ENCODE measurements around the gene RBMS1.
A peak's percentile ranks its signal among the peaks of the same experiment; 100 is the strongest.

RBMS1 gene

DNA sequence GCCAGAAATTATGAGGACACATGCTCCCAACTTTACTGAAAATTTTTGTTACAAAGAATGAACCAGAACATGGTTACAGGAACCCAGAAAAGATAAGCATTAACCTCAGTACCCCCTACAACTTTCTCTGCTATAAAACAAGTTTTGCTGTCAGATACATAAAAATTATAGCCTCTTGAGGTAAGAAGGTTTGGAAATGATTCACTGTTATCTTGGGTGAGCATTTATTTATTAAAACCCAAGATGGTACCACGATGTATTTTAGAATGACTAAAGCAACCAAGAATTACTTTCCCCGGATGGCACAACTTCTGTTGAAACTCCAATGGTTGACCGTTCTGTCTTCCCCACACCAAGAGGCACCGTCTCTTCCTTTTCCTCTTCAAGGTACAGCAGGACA, 72.9 kb downstream of the RBMS1 start:
- no peaks in the 10 kb centered on the region for H3K9me3 ChIP-seq
- no peaks in the 10 kb centered on the region for H3K36me3 ChIP-seq
- no peaks in the 10 kb centered on the region for H3K27me3 ChIP-seq
- intact Hi-C loops (cut with DNase I; ENCODE audit: low total_unique reads), result no loop called here
- H3K27ac ChIP-seq, result peak overlapping the region; percentile 14 to 38
- no peak for DNase-seq
- H3K4me1 ChIP-seq, result peaks cover 0 to 61% (median 15%) of the 10 kb centered on the region in 4 donors
- TF ChIP-seq CTCF (IDR thresholded peaks at IDR 0.05), result no peak
- no peak overlapping the region for H3K4me3 ChIP-seq

DNA sequence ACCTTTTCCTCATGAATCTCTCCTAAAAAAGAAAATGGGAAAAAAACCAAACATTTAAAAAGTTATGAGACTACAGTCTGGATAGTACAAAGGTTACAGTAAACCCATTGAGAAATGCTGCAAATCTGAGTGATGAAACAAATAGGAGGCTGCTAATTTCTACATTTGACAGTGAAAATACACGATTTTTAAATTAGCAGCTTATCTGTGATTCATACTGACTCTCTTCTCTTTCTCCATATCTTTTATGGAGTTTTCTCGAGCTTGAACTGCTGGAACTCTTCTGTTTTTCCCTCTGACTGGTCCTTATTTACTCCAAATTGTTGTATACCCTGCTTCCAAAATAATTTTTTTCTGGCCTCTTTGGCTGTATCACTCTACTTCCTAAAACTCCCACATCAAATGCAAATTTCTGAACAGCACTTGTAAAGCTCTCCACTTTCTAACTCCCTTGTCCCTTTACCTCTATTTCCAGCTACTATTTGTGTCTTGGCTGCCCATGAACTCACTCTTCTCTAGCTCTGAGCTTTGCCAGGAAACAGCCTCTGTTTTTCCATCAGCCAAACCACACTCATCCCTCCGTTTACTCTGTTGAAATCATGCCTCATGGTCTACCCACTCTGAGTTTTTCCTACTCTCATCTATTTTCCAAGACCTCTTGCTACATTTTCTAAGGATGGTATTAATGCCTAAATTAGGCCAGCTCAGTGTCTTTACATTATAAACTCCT, 73.7 kb downstream of the RBMS1 start:
- Histone ChIP-seq H3K9me3 (no peaks in the 10 kb centered on the region), H3K36me3 (no peaks in the 10 kb centered on the region), H3K27me3 (no peaks in the 10 kb centered on the region), H3K4me3 (no peak overlapping the region), H3K4me1 (peaks cover 0 to 60% (median 15%) of the 10 kb centered on the region in 4 donors), H3K27ac (peak overlapping the region; percentile 14 to 38)
- intact Hi-C loops (cut with DNase I; ENCODE audit: low total_unique reads), result no loop called here
- TF ChIP-seq CTCF (IDR thresholded peaks at IDR 0.05), result no peak
- DNase-seq, result no peak

- TF ChIP-seq CTCF (IDR thresholded peaks at IDR 0.05), result no peak
- Histone ChIP-seq H3K4me3 (no peak overlapping the region), H3K27ac (no peak overlapping the region), H3K9me3 (no peaks in the 10 kb centered on the region), H3K4me1 (peaks cover 0 to 61% (median 15%) of the 10 kb centered on the region in 4 donors), H3K27me3 (no peaks in the 10 kb centered on the region), H3K36me3 (no peaks in the 10 kb centered on the region)
- intact Hi-C loops (cut with DNase I; ENCODE audit: low total_unique reads), result no loop called here
- no peak for DNase-seq
These were observed 74.8 kb downstream of the RBMS1 start for GRCh38 chr2:160418853-160419252.

- no peak overlapping the region for H3K4me3 ChIP-seq
- DNase-seq, result no peak
- no peaks in the 10 kb centered on the region for H3K36me3 ChIP-seq
- no peak for TF ChIP-seq CTCF (IDR thresholded peaks at IDR 0.05)
- intact Hi-C loops (cut with DNase I; ENCODE audit: low total_unique reads), result no loop called here
- H3K4me1 ChIP-seq, result peaks cover 0 to 58% (median 15%) of the 10 kb centered on the region in 4 donors
- no peaks in the 10 kb centered on the region for H3K9me3 ChIP-seq
- no peak overlapping the region for H3K27ac ChIP-seq
- H3K27me3 ChIP-seq, result no peaks in the 10 kb centered on the region
These were observed 75.2 kb downstream of the RBMS1 start for GRCh38 chr2:160418398-160418765.

- TF ChIP-seq CTCF (IDR thresholded peaks at IDR 0.05), result no peak
- no peak overlapping the region for H3K27ac ChIP-seq
- DNase-seq, result no peak
- H3K36me3 ChIP-seq, result no peaks in the 10 kb centered on the region
- intact Hi-C loops (cut with DNase I; ENCODE audit: low total_unique reads), result no loop called here
- no peaks in the 10 kb centered on the region for H3K9me3 ChIP-seq
- no peak overlapping the region for H3K4me3 ChIP-seq
- H3K27me3 ChIP-seq, result no peaks in the 10 kb centered on the region
- peaks cover 0 to 53% (median 13%) of the 10 kb centered on the region in 4 donors for H3K4me1 ChIP-seq
These were observed 75.7 kb downstream of the RBMS1 start for GRCh38 chr2:160417745-160418397.

Data from tibial artery (tissue), 4 donors.